Ascending aorta (tissue), 2 donors: ENCODE data around the gene ANKRD11. TPM values are rescaled to one million over a fixed set of nuclear protein-coding genes. Genes with fewer than 3 reads are reported as not detected.
"Not testable (repeated sequence)": the region's sequence is repeated elsewhere in the genome, so short reads cannot be mapped to it uniquely, and the experiment has no call there.

Experiments
- DNase-seq, 2 donors: peaks; one replicate each; pipeline ENCODE4 v3.0.0-alpha.2; 2019; ENCODE audit warnings: low spot score in 2 of 2
- H3K27ac ChIP-seq, 2 donors: fragments of 200-600 bp; sonication (generic); one replicate each; pipeline ENCODE4 v1.5.1; 2016 to 2017; ENCODE audit warnings: mild to moderate bottlenecking in 1 of 2
- H3K27me3 ChIP-seq: fragments of 200-600 bp; sonication (generic); one replicate; pipeline ENCODE4 v1.5.1; 2017
- H3K36me3 ChIP-seq, 2 donors: fragments of 200-600 bp; sonication (generic); one replicate each; pipeline ENCODE4 v1.5.1; 2016
- H3K4me1 ChIP-seq, 2 donors: fragments of 200-600 bp; sonication (generic); one replicate each; pipeline ENCODE4 v1.5.1; 2016 to 2017; ENCODE audit warnings: mild to moderate bottlenecking in 1 of 2
- H3K4me3 ChIP-seq, 2 donors: fragments of 200-600 bp; sonication (generic); one replicate each; pipeline ENCODE4 v1.5.1; 2016 to 2017; ENCODE audit warnings: mild to moderate bottlenecking in 1 of 2
- H3K9me3 ChIP-seq, 2 donors: fragments of 200-600 bp; sonication (generic); one replicate each; pipeline ENCODE4 v1.5.1; 2016
- intact Hi-C: fragments of 100-400 bp; cut with DNase I; formaldehyde crosslinking; loops from one replicate; pipeline ENCODE4 v1.15.1; 2023
- total RNA-seq: library from RNA; depleted of rRNA; stranded (reverse); fragments of >200 nt; gene quantifications from one replicate; pipeline ENCODE4 v1.1.0, GENCODE V29; 2016
- TF ChIP-seq, protein P1 (sequence below), 3 experiments: fragments of 200-600 bp in 2 of 3; fragments of 450-650 bp in 1 of 3; sonication (generic) in 2 of 3; IDR thresholded peaks; one replicate each; pipeline ENCODE4 v1.5.1; 2016 to 2019; ENCODE audit warnings: antibody characterized with exemption in 3 of 3, mild to moderate bottlenecking in 1 of 3, moderate library complexity in 1 of 3

The ANKRD11 gene
- total RNA-seq, 1 donor from 2014 or later, result 124 TPM

GRCh38 chr16:89332243-89332901 lies 158.0 kb downstream of the ANKRD11 start:
- Histone ChIP-seq H3K36me3 (no peaks in the 10 kb centered on the region), H3K9me3 (no peaks in the 10 kb centered on the region), H3K27me3 (no peaks in the 10 kb centered on the region), H3K4me3 (no peak overlapping the region), H3K4me1 (peaks cover 6 to 34% of the 10 kb centered on the region in 2 donors), H3K27ac (no peak overlapping the region)
- intact Hi-C loops, result loop anchor here (5.0 kb wide), 3 partner anchors 160 to 225 kb away; partner anchors contain the start of genes ANKRD11 and SPG7
- DNase-seq, result no peak
- TF ChIP-seq, protein P1, sequence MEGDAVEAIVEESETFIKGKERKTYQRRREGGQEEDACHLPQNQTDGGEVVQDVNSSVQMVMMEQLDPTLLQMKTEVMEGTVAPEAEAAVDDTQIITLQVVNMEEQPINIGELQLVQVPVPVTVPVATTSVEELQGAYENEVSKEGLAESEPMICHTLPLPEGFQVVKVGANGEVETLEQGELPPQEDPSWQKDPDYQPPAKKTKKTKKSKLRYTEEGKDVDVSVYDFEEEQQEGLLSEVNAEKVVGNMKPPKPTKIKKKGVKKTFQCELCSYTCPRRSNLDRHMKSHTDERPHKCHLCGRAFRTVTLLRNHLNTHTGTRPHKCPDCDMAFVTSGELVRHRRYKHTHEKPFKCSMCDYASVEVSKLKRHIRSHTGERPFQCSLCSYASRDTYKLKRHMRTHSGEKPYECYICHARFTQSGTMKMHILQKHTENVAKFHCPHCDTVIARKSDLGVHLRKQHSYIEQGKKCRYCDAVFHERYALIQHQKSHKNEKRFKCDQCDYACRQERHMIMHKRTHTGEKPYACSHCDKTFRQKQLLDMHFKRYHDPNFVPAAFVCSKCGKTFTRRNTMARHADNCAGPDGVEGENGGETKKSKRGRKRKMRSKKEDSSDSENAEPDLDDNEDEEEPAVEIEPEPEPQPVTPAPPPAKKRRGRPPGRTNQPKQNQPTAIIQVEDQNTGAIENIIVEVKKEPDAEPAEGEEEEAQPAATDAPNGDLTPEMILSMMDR (IDR thresholded peaks at IDR 0.05), result no peak

- no peak overlapping the region for H3K27ac ChIP-seq
- no peak for DNase-seq
- H3K36me3 ChIP-seq, result no peaks in the 10 kb centered on the region
- intact Hi-C loops, result loop anchor here (5.0 kb wide), 3 partner anchors 161 to 226 kb away; partner anchors contain the start of genes ANKRD11 and SPG7
- no peaks in the 10 kb centered on the region for H3K9me3 ChIP-seq
- H3K27me3 ChIP-seq, result no peaks in the 10 kb centered on the region
- H3K4me1 ChIP-seq, result peaks cover 7 to 37% of the 10 kb centered on the region in 2 donors
- TF ChIP-seq, protein P1 (IDR thresholded peaks at IDR 0.05), result no peak
- H3K4me3 ChIP-seq, result no peak overlapping the region
These were observed 158.8 kb downstream of the ANKRD11 start for GRCh38 chr16:89331371-89332109.

DNA sequence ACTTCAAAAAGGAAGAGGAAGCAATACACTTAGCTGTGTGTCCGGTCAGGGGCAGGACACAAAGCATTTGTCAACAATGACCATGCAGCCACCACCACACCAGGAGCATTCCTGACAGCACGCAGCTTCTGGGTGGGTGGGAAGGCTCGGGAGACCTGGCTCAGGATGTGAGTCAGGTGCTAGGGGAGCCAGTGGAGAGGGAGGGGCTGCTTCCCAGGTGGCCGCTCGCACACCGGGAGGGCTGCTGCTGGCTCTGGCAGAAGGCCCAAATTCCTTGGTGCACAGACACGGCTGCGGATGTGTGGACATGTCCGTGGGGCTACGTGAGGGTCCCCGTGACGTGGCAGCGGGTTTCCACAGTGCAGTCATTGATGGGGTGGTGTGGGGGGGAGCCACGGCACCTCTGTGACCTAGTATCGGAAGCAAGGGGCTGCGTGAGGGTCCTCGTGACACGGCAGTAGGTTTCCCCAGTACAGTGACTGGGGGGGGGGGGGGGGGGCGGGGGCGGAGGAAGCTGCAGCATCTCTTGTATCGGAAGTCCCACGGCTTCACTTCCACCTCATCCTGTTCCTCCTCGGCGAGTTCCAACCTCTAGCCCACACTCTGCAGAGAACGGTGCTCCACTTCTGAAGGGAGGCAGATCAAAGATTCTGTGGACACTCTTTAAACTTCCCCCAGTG lies 160.0 kb downstream of the ANKRD11 start:
- H3K27ac ChIP-seq, result no peak overlapping the region
- peaks cover 15 to 35% of the 10 kb centered on the region in 2 donors for H3K4me1 ChIP-seq
- no peaks in the 10 kb centered on the region for H3K27me3 ChIP-seq
- intact Hi-C loops, result loop anchor here (5.0 kb wide), 3 partner anchors 162 to 227 kb away; partner anchors contain the start of genes ANKRD11 and SPG7
- no peak overlapping the region for H3K4me3 ChIP-seq
- H3K36me3 ChIP-seq, result no peaks in the 10 kb centered on the region
- TF ChIP-seq, protein P1 (IDR thresholded peaks at IDR 0.05), result no peak
- DNase-seq, result no peak
- H3K9me3 ChIP-seq, result no peaks in the 10 kb centered on the region

- not testable (repeated sequence) for H3K4me3 ChIP-seq, H3K9me3 ChIP-seq, H3K27ac ChIP-seq, H3K27me3 ChIP-seq, H3K36me3 ChIP-seq, DNase-seq
- peaks cover 11 to 36% of the 10 kb centered on the region in 2 donors for H3K4me1 ChIP-seq
- intact Hi-C loops, result loop anchor here (5.0 kb wide), 4 partner anchors 67 to 227 kb away; partner anchors contain the start of genes ANKRD11 and SPG7
These were observed 160.6 kb downstream of the ANKRD11 start for GRCh38 chr16:89329830-89330176.

DNA sequence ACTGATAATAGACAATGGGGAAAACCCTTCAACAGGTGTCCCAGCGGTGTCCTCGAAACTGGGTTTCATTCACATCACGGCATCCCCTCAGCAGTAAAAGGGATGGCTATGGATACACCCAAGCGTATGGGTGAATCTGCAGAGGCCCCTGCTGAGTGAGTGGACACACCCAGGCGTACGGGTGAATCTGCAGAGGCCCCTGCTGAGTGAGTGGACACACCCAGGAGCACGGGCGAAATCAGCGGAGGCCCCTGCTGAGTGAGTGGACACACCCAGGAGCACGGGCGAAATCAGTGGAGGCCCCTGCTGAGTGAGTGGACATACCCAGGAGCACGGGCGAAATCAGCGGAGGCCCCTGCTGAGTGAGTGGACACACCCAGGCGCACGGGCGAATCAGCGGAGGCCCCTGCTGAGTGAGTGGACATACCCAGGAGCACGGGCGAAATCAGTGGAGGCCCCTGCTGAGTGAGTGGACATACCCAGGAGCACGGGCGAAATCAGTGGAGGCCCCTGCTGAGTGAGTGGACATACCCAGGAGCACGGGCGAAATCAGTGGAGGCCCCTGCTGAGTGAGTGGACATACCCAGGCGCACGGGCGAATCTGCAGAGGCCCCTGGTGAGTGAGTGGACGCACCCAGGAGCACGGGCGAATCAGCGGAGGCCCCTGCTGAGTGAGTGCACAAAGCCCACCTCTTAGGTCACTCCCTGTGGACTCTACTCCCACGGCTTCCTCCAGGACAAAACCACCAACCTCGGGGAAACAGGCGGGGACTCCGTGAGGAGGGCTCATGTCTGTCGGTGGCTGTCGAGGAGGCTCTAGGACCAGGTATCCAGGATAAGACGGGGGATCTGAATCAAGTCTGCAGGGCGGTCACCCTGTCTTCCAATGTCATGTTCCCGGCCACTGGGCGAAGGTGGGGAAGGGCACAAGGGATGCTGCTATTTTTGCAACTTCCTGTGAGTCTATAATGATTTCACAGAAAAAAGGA lies 161.7 kb downstream of the ANKRD11 start:
- H3K36me3 ChIP-seq, DNase-seq, H3K4me3 ChIP-seq, H3K27me3 ChIP-seq, H3K9me3 ChIP-seq, H3K27ac ChIP-seq: not testable (repeated sequence)
- intact Hi-C loops, result loop anchor here (5.0 kb wide), 1 partner anchor 69 kb away; no protein-coding TSS in a partner anchor
- H3K4me1 ChIP-seq, result peaks cover 11 to 29% of the 10 kb centered on the region in 2 donors

GRCh38 chr16:89326721-89327120 lies 163.6 kb downstream of the ANKRD11 start:
- H3K9me3 ChIP-seq, result no peaks in the 10 kb centered on the region
- peak overlapping the region in 1 of 2 donors; percentile 22 for H3K4me3 ChIP-seq
- H3K36me3 ChIP-seq, result no peaks in the 10 kb centered on the region
- no peak for DNase-seq
- H3K27ac ChIP-seq, result peak overlapping the region; percentile 23 to 68
- H3K4me1 ChIP-seq, result peaks cover 11 to 29% of the 10 kb centered on the region in 2 donors
- intact Hi-C loops, result loop anchor here (5.0 kb wide), 1 partner anchor 71 kb away; no protein-coding TSS in a partner anchor
- TF ChIP-seq, protein P1 (IDR thresholded peaks at IDR 0.05), result no peak
- H3K27me3 ChIP-seq, result no peaks in the 10 kb centered on the region
